Testis (tissue), 3 donors: ENCODE data around the gene MYLK4. TPM values are rescaled to one million over a fixed set of nuclear protein-coding genes. Genes with fewer than 3 reads are reported as not detected.

ENCODE experiments used
- DNase-seq: peaks from one replicate; pipeline ENCODE4 v3.0.0-alpha.2; 2019
- H3K27ac ChIP-seq, 2 donors: fragments of 200-600 bp; sonication (generic); one replicate each; pipeline ENCODE4 v1.5.1; 2019
- H3K27me3 ChIP-seq: fragments of 200-600 bp; sonication (generic); one replicate; pipeline ENCODE4 v1.5.1; 2019
- H3K36me3 ChIP-seq: fragments of 200-600 bp; sonication (generic); one replicate; pipeline ENCODE4 v1.5.1; 2017; ENCODE audit warnings: low read depth; ENCODE audit errors: missing control alignments
- H3K4me1 ChIP-seq: fragments of 200-600 bp; sonication (generic); one replicate; pipeline ENCODE4 v1.5.1; 2019
- H3K4me3 ChIP-seq, 2 donors: fragments of 200-600 bp; sonication (generic); one replicate each; pipeline ENCODE4 v1.5.1; 2017 to 2019
- H3K9me3 ChIP-seq: fragments of 200-600 bp; sonication (generic); one replicate; pipeline ENCODE4 v1.5.1; 2017
- POLR2A ChIP-seq: fragments of 450-650 bp; IDR thresholded peaks from one replicate; pipeline ENCODE4 v1.6.1; 2017; ENCODE audit warnings: antibody characterized with exemption, mild to moderate bottlenecking, moderate library complexity
- WGBS, 2 donors: methylation state at CpG; one replicate each; pipeline ENCODE4 v1.1.5; 2018; 5-methylcytosine and 5-hydroxymethylcytosine counted together
- intact Hi-C: fragments of 100-400 bp; cut with DNase I; formaldehyde crosslinking; loops from one replicate; pipeline ENCODE4 v1.15.1; 2023; ENCODE audit warnings: low total_unique reads
- polyA plus RNA-seq: library from polyadenylated mRNA; stranded (reverse); fragments of 350-450 nt; fragmentation: Illumina TruSeq; extraction: RNeasy Lipid Tissue Mini Kit (QIAGEN cat#74804); gene quantifications from one replicate; pipeline ENCODE4 v1.2.3, GENCODE V29; 2014; ENCODE audit warnings: low read depth, low replicate concordance; ENCODE audit not compliant: insufficient read depth
- total RNA-seq, 2 donors: library from RNA; depleted of rRNA; stranded (reverse); fragments of >200 nt; gene quantifications; one replicate each; pipeline ENCODE4 v1.2.3, GENCODE V29; 2016
- TF ChIP-seq, protein P1 (sequence below), 3 experiments: fragments of 450-650 bp in 2 of 3; fragments of 200-600 bp in 1 of 3; sonication (generic) in 1 of 3; IDR thresholded peaks; one replicate each; pipeline ENCODE4 v1.5.1; 2016 to 2019; ENCODE audit warnings: antibody characterized with exemption in 3 of 3, mild to moderate bottlenecking in 2 of 3, moderate library complexity in 1 of 3

MYLK4 gene
- total and polyA plus RNA-seq, 3 donors from 2014 or later: 0.62 to 1.5 (median 0.71) TPM

DNA sequence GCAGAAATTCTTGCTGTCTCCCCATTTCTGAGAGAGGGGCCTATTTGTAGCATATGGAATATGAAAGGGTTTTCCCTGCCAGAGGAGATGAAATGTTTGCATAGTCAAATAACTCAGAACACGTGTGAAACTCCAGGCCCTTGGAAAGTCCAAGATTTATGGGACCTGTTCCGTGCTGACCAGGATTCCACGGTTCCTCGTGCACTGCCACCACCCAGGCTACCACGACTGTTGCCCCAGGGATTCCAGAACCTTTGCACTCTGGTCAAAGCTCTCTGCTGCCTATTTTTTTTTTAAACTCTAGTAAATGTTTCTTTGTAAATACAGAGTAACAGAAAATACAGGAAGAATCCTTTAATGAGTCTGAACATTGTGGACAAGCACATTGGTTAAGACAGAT is 35.0 kb downstream of the MYLK4 start:
- Histone ChIP-seq H3K9me3 (no peaks in the 10 kb centered on the region), H3K27ac (peak overlapping the region in 1 of 2 donors; percentile 11), H3K36me3 (no peaks in the 10 kb centered on the region), H3K27me3 (no peaks in the 10 kb centered on the region), H3K4me1 (no peaks in the 10 kb centered on the region), H3K4me3 (no peak overlapping the region)
- intact Hi-C loops: no loop called here
- no peak for DNase-seq
- TF ChIP-seq, protein P1, sequence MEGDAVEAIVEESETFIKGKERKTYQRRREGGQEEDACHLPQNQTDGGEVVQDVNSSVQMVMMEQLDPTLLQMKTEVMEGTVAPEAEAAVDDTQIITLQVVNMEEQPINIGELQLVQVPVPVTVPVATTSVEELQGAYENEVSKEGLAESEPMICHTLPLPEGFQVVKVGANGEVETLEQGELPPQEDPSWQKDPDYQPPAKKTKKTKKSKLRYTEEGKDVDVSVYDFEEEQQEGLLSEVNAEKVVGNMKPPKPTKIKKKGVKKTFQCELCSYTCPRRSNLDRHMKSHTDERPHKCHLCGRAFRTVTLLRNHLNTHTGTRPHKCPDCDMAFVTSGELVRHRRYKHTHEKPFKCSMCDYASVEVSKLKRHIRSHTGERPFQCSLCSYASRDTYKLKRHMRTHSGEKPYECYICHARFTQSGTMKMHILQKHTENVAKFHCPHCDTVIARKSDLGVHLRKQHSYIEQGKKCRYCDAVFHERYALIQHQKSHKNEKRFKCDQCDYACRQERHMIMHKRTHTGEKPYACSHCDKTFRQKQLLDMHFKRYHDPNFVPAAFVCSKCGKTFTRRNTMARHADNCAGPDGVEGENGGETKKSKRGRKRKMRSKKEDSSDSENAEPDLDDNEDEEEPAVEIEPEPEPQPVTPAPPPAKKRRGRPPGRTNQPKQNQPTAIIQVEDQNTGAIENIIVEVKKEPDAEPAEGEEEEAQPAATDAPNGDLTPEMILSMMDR (IDR thresholded peaks at IDR 0.05): no peak
- no peak for TF ChIP-seq POLR2A
- WGBS, 2 donors: 64 to 70% methylated on average over 5 of the region's 5 CpGs

DNA sequence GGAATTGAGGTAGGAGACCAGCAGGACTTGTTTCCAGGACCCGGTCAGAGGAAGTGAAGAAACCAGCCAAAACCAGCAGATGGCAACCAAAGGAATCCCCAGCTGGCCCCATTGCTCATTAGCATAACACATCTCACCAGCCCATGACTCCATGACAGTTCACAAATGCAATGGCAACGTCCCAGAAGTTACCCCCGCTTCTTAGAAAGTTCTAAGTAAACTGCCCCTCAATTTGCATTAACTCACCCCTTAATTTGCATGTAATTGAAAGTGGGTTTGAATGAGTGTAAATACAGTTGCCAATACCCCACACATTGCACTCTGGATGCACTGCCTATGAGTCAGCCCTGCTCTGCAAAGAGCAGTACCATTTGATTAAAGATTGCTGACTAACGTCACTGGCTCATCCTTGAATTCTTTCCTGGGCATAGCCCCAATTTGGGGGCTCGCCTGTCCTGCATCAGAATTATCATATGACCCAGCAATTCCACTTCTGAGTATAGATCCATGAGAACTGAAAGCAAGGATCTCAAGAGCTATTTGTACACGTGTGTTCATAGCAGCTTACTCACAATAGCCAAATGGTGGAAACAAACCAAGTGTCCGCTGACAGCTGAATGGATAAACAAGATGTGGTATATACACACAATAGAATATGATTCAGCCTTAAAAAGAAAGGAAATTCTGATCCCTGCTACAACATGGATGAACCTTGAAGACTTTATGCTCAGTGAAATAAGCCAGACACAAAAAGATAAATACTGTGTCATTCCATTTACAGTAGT is 36.4 kb downstream of the MYLK4 start:
- H3K4me3 ChIP-seq: no peak overlapping the region
- no peaks in the 10 kb centered on the region for H3K36me3 ChIP-seq
- no peak for TF ChIP-seq POLR2A
- TF ChIP-seq, protein P1 (IDR thresholded peaks at IDR 0.05): no peak
- intact Hi-C loops: no loop called here
- H3K9me3 ChIP-seq: no peaks in the 10 kb centered on the region
- no peak overlapping the region for H3K27ac ChIP-seq
- H3K4me1 ChIP-seq: no peaks in the 10 kb centered on the region
- no peak for DNase-seq
- WGBS, 2 donors: 75 to 83% methylated on average over 7 of the region's 7 CpGs
- no peaks in the 10 kb centered on the region for H3K27me3 ChIP-seq

- TF ChIP-seq, protein P1 (IDR thresholded peaks at IDR 0.05): no peak
- no peak for TF ChIP-seq POLR2A
- WGBS, 2 donors: 87 to 90% methylated on average over 8 of the region's 8 CpGs
- DNase-seq: no peak
- H3K4me1 ChIP-seq: no peaks in the 10 kb centered on the region
- H3K27ac ChIP-seq: no peak overlapping the region
- no peak overlapping the region for H3K4me3 ChIP-seq
- no peaks in the 10 kb centered on the region for H3K36me3 ChIP-seq
- intact Hi-C loops: no loop called here
- no peaks in the 10 kb centered on the region for H3K27me3 ChIP-seq
- H3K9me3 ChIP-seq: no peaks in the 10 kb centered on the region
These were observed 37.1 kb downstream of the MYLK4 start for GRCh38 chr6:2713473-2714110.

- Histone ChIP-seq H3K9me3 (no peaks in the 10 kb centered on the region), H3K27me3 (no peaks in the 10 kb centered on the region), H3K4me3 (no peak overlapping the region), H3K4me1 (no peaks in the 10 kb centered on the region), H3K27ac (no peak overlapping the region), H3K36me3 (no peaks in the 10 kb centered on the region)
- no peak for TF ChIP-seq POLR2A
- TF ChIP-seq, protein P1 (IDR thresholded peaks at IDR 0.05): no peak
- intact Hi-C loops: no loop called here
- WGBS, 2 donors: 88 to 91% methylated on average over 5 of the region's 5 CpGs
- DNase-seq: no peak
These were observed 38.6 kb downstream of the MYLK4 start for GRCh38 chr6:2712102-2712501.
